Measurements from ENCODE around the gene FSCN2. TPM values are rescaled to one million over a fixed set of nuclear protein-coding genes. Genes with fewer than 3 reads are reported as not detected.
A peak's percentile ranks its signal among the peaks of the same experiment; 100 is the strongest.

FSCN2 gene
- total RNA-seq, 1 donor: 5.1 TPM

DNA sequence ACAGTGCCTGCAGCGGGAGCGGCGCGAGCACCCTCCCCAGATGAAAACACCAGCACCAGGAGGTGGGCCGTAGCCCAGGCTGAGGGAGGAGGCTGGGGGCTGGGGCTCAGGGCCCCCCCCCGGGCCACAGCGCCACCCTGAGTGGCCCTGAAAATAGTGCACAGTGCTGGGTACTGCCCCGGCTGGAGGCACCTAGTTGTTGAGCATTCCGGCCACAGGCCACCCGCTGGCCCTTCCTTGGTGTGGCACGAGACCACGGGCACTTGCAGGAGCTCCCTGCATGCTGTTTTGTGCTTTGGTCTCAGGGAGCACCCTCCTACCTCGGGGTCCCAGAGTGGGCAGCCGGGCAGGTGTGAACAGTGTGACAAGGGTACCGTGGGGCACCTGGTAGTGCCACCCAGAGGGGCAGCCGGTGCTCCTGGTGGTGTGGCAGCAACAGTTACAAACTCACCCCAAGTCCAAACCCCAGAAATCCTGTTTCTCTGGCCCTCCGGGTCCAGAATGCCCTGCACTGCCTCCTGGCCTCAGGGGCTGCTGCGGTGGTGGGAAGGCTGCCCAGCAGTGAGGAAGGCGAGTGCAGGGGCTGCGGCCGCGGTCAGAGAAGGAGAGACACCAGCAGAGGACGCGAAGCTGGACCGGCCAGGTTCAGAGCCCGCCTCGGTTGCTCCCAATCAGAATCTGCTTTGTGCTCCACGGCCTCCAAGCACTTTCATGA lies 11.9 kb downstream of the FSCN2 start:
- peaks cover 32% of the 10 kb centered on the region for H3K36me3 ChIP-seq (ENCODE audit: insufficient read depth, low read length)
- peaks cover 21% of the 10 kb centered on the region for H4K20me1 ChIP-seq (ENCODE audit: insufficient read depth, low read length)
- H2AFZ ChIP-seq (ENCODE audit: low read length): no peak overlapping the region
- H3K27ac ChIP-seq (ENCODE audit: low read depth, low read length): no peak overlapping the region
- H3K9me3 ChIP-seq (ENCODE audit: low read depth, low read length): no peaks in the 10 kb centered on the region
- DNase-seq (ENCODE audit: insufficient read length, low spot score, missing footprints): no peak
- no peaks in the 10 kb centered on the region for H3K4me1 ChIP-seq (ENCODE audit: insufficient read depth, low read length)
- no peaks in the 10 kb centered on the region for H3K79me2 ChIP-seq (ENCODE audit: insufficient read depth, low read length)
- peaks cover 10% of the 10 kb centered on the region for H3K27me3 ChIP-seq (ENCODE audit: insufficient read depth, low read length)
- H3K4me2 ChIP-seq (ENCODE audit: insufficient read depth, low read length): no peak overlapping the region
- TF ChIP-seq, protein P1, sequence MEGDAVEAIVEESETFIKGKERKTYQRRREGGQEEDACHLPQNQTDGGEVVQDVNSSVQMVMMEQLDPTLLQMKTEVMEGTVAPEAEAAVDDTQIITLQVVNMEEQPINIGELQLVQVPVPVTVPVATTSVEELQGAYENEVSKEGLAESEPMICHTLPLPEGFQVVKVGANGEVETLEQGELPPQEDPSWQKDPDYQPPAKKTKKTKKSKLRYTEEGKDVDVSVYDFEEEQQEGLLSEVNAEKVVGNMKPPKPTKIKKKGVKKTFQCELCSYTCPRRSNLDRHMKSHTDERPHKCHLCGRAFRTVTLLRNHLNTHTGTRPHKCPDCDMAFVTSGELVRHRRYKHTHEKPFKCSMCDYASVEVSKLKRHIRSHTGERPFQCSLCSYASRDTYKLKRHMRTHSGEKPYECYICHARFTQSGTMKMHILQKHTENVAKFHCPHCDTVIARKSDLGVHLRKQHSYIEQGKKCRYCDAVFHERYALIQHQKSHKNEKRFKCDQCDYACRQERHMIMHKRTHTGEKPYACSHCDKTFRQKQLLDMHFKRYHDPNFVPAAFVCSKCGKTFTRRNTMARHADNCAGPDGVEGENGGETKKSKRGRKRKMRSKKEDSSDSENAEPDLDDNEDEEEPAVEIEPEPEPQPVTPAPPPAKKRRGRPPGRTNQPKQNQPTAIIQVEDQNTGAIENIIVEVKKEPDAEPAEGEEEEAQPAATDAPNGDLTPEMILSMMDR (IDR thresholded peaks at IDR 0.05; ENCODE audit: extremely low read depth, low read depth, low read length): no peak
- no peak overlapping the region for H3K4me3 ChIP-seq (ENCODE audit: insufficient read depth, low read length)

DNA sequence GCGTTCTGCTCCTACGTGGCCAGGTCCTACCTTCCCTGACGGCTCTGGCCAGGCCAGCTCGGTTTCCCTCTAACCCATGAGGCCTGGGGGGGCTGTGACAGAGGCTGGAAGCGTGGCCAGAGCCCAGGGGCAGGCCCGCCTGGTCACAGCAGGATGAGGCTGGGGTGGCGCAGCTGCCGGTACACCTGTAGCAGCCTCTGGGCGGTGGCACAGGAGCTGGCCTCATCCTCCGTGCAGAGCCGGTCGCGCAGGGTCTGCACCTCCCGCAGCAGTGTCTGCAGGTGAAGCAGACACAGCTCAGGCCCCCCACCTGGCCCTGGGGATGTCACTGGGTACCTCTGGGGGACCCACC lies 12.5 kb downstream of the FSCN2 start:
- Histone ChIP-seq H3K79me2 (ENCODE audit: insufficient read depth, low read length) (no peaks in the 10 kb centered on the region), H4K20me1 (ENCODE audit: insufficient read depth, low read length) (peaks cover 21% of the 10 kb centered on the region), H2AFZ (ENCODE audit: low read length) (no peak overlapping the region), H3K27ac (ENCODE audit: low read depth, low read length) (no peak overlapping the region), H3K27me3 (ENCODE audit: insufficient read depth, low read length) (peaks cover 10% of the 10 kb centered on the region), H3K4me2 (ENCODE audit: insufficient read depth, low read length) (no peak overlapping the region), H3K4me1 (ENCODE audit: insufficient read depth, low read length) (no peaks in the 10 kb centered on the region), H3K4me3 (ENCODE audit: insufficient read depth, low read length) (no peak overlapping the region), H3K36me3 (ENCODE audit: insufficient read depth, low read length) (peaks cover 37% of the 10 kb centered on the region), H3K9me3 (ENCODE audit: low read depth, low read length) (no peaks in the 10 kb centered on the region)
- TF ChIP-seq, protein P1 (IDR thresholded peaks at IDR 0.05; ENCODE audit: extremely low read depth, low read depth, low read length): no peak
- DNase-seq (ENCODE audit: insufficient read length, low spot score, missing footprints): peak; percentile 73

DNA sequence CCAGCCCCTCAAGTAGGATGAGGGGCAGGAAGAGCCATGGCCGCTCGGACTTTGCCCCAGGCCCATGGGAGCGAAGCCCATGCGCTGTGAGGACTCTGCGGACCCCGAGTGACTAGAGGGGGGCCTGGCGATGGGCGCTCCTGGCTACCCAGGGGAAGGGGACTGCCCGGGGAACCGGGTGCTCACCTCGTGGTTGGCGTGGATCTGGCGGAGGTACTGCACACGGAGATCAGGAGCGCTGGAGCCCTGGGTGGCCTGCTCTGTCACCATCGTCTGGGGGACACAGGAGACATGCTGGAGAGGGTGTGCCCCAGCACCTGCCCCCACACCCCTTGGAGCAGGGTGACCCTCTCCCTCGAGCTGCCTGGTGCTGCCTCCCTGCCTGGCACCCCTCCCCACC lies 12.9 kb downstream of the FSCN2 start:
- Histone ChIP-seq H3K36me3 (ENCODE audit: insufficient read depth, low read length) (peaks cover 42% of the 10 kb centered on the region), H3K4me2 (ENCODE audit: insufficient read depth, low read length) (no peak overlapping the region), H3K27me3 (ENCODE audit: insufficient read depth, low read length) (peaks cover 5% of the 10 kb centered on the region), H3K79me2 (ENCODE audit: insufficient read depth, low read length) (no peaks in the 10 kb centered on the region), H2AFZ (ENCODE audit: low read length) (no peak overlapping the region), H3K4me1 (ENCODE audit: insufficient read depth, low read length) (no peaks in the 10 kb centered on the region), H3K4me3 (ENCODE audit: insufficient read depth, low read length) (no peak overlapping the region), H3K27ac (ENCODE audit: low read depth, low read length) (no peak overlapping the region), H3K9me3 (ENCODE audit: low read depth, low read length) (no peaks in the 10 kb centered on the region), H4K20me1 (ENCODE audit: insufficient read depth, low read length) (peaks cover 19% of the 10 kb centered on the region)
- DNase-seq (ENCODE audit: insufficient read length, low spot score, missing footprints): peak; percentile 55
- TF ChIP-seq, protein P1 (IDR thresholded peaks at IDR 0.05; ENCODE audit: extremely low read depth, low read depth, low read length): no peak

DNA sequence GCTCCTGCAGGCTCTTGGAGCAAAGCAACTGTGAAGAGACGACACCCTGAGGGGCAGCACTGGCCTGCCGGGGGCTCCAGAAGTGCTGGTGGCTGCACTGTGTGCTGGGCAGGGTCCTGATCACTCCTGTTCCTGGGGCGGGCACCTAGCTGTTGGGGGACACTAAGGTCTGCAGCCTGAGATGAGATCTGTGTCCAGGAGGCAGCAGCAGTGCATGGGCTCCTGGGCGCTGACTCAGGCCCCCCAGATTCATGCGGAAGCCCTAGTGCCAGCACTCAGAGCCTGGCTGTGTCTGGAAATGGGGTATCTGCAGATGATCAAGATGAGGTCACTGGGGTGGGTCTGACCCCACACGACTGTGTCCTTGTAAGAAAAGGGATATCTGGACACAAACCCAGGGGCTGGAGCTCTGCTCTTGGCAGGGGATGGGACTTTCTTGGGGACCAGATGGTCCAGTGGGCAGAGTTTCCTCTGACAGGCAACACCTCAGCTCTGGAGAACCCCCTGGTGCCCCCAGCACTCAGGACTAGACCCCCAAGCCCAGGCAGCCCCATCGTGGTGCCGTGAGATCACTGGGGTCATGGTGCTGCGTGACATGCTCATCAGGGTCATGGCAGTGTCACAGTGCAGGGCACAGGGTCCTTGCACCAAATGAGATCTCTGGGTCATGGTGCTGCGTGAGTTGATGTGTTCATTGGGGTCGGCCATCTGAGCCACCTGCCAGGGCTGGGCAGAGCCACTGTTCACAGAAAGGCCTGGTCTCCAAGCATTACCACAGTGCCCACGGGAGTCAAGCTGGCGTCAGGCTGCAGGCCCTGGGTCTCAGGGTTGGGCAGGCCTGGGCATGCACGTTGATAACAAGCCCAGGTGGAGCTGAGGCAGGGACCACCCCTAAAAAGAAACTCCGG lies 14.5 kb downstream of the FSCN2 start:
- no peaks in the 10 kb centered on the region for H3K27me3 ChIP-seq (ENCODE audit: insufficient read depth, low read length)
- DNase-seq (ENCODE audit: insufficient read length, low spot score, missing footprints): peak; percentile 90
- H2AFZ ChIP-seq (ENCODE audit: low read length): no peak overlapping the region
- H3K4me3 ChIP-seq (ENCODE audit: insufficient read depth, low read length): no peak overlapping the region
- peaks cover 57% of the 10 kb centered on the region for H3K36me3 ChIP-seq (ENCODE audit: insufficient read depth, low read length)
- no peak overlapping the region for H3K4me2 ChIP-seq (ENCODE audit: insufficient read depth, low read length)
- no peaks in the 10 kb centered on the region for H3K9me3 ChIP-seq (ENCODE audit: low read depth, low read length)
- H4K20me1 ChIP-seq (ENCODE audit: insufficient read depth, low read length): peaks cover 14% of the 10 kb centered on the region
- H3K27ac ChIP-seq (ENCODE audit: low read depth, low read length): no peak overlapping the region
- no peaks in the 10 kb centered on the region for H3K4me1 ChIP-seq (ENCODE audit: insufficient read depth, low read length)
- peaks cover 7% of the 10 kb centered on the region for H3K79me2 ChIP-seq (ENCODE audit: insufficient read depth, low read length)
- TF ChIP-seq, protein P1 (IDR thresholded peaks at IDR 0.05; ENCODE audit: extremely low read depth, low read depth, low read length): no peak

Measured in osteoblast (primary cell).